Retinal pigment epithelial cell (primary cell): ENCODE measurements around the gene ST3GAL3.

Source experiments
- DNase-seq: peaks from one replicate; pipeline ENCODE4 v3.0.0-alpha.2; 2010; ENCODE audit warnings: low read depth
- H3K4me3 ChIP-seq: 2 replicates; pipeline ENCODE4 v1.5.1; 2011; ENCODE audit warnings: mild to moderate bottlenecking, low read length, control low read depth, moderate library complexity
- CTCF ChIP-seq: conservative IDR thresholded peaks from 2 replicates; pipeline ENCODE4 v1.5.1; 2011; ENCODE audit warnings: low read depth, low read length, control low read depth, inconsistent platforms

The ST3GAL3 gene

DNA sequence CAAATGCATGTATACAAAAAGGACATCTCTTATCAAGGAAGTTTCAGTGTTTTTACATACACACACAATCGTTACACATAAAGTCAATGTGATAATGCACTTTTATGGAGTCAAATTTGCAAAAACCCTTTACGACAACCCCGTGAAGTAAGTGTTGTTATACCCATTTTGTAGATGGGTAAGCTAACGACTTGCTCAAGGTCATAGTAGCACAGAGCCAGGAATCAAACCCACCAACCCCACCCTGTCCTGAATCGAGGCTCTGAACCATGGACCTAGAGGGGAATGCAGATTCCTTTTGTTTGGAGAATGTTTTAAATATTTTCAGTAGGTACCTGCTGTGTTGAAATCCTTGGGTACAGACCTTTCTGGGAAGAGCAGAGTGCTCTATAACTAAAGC, 148.9 kb downstream of the ST3GAL3 start:
- DNase-seq: no peak
- H3K4me3 ChIP-seq: no peak overlapping the region
- TF ChIP-seq CTCF: no peak

DNA sequence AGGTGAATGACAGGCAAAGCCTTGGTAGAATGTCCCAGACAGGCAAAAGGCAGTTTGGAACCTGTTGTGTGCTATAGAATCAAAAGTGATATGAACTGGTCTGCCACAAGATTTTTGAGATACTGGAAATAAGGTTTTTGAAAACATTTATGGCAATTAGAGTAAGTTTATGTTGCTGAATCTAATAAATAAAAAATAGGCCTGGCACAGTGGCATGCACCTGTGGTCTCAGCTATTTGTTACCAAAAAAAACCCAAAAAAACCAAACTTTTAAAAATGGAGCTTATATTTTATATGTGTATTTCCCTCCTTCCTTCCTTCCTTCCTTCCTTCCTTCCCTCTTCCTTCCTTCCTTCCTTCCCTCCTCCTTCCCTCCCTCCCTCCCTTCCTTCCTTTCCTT, 149.8 kb downstream of the ST3GAL3 start:
- TF ChIP-seq CTCF: no peak
- no peak for DNase-seq

DNA sequence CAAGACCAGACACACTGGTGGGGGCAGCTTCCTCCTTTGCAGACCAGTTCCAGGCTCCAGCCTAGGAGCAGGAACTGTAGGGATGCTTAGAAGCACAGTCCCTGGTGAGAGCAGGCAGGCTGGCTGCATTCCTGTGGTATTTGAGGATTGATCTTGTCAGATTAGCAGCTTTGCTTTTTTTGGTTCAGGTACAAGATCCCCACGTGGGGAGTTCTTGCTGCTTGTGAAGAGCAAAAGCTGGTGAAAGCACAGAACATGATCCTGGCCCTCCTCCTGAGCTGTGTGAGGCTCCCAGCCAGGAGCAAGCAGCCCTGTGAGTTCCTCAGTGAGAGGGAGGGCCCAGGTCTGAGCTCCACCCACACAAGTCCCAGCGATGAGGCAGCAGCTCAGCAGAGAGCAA, 151.0 kb downstream of the ST3GAL3 start:
- DNase-seq: peak; percentile 90
- TF ChIP-seq CTCF: no peak
- H3K4me3 ChIP-seq: no peak overlapping the region

More for the DNA sequence above, 149.8 kb downstream of the ST3GAL3 start:
- H3K4me3 ChIP-seq: no peak overlapping the region

DNA sequence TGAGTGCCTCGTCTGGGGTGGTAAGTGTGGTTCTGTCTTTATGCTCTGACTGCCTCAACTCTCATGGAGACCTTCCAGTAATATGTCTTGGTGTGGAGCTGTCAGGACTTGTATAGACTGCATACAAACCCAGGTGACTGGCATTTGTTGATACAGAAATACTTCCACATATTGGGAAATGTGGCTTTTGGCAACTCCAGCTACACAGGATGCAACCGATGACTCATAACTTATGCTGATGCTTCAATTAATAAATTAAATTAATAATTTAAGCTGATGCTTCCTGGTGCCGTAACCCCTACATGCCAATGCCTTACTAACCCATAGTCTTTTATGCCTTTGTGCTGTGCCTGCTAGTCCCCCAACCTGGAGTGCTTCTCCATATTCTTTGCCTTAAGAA, 154.0 kb downstream of the ST3GAL3 start:
- no peak overlapping the region for H3K4me3 ChIP-seq
- TF ChIP-seq CTCF: no peak
- DNase-seq: peak; percentile 48

- no peak overlapping the region for H3K4me3 ChIP-seq
- TF ChIP-seq CTCF: no peak
- DNase-seq: no peak
Observed at GRCh38 chr1:43861988-43862735, 154.8 kb downstream of the ST3GAL3 start.

- no peak overlapping the region for H3K4me3 ChIP-seq
- TF ChIP-seq CTCF: no peak
- no peak for DNase-seq
Observed at GRCh38 chr1:43864111-43865045, 157.0 kb downstream of the ST3GAL3 start.

DNA sequence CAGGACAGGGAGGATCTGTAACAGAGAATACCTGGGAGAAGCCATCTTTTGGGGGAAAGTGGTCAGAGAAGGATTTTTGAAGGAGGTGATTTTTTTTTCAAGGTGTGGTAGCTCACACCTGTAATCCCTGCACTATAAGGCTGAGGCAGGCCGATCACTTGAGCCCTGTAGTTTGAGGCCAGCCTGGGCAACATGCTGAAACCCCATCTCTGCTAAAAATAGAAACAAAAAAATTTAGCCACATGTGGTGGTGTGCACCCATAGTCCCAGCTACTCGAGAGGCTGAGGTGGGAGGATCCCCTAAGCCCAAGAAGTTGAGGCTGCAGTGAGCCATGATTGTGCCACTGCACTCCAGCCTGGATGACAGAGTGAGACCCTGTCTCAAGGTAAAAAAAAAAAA, 158.9 kb downstream of the ST3GAL3 start:
- TF ChIP-seq CTCF: no peak
- no peak for DNase-seq
- no peak overlapping the region for H3K4me3 ChIP-seq
